CD14-positive monocyte (primary cell): ENCODE results near the gene C16orf74. TPM values are rescaled to one million over a fixed set of nuclear protein-coding genes. Genes with fewer than 3 reads are reported as not detected.

Experiments
- DNase-seq, 3 donors: peaks; one replicate each; pipeline ENCODE4 v3.0.0-alpha.2; 2011 to 2022
- H2AFZ ChIP-seq: 2 replicates; pipeline ENCODE4 v1.6.0; 2012; ENCODE audit warnings: mild to moderate bottlenecking, low read depth, low read length, inconsistent platforms; ENCODE audit not compliant: insufficient read depth, poor library complexity, severe bottlenecking
- H3K27ac ChIP-seq, 2 donors: 1 replicate in 1 of 2; 2 replicates in 1 of 2; pipeline ENCODE4 v1.5.1; 2012 to 2013; ENCODE audit warnings: low read length in 2 of 2, control low read depth in 1 of 2, inconsistent platforms in 1 of 2, low read depth in 1 of 2, mild to moderate bottlenecking in 1 of 2
- H3K27me3 ChIP-seq, 2 donors: one replicate each; pipeline versions ENCODE4 v1.6.0 to v1.6.1; 2011 to 2013; ENCODE audit warnings: low read length in 2 of 2; ENCODE audit not compliant: control insufficient read depth in 2 of 2, insufficient read depth in 2 of 2
- H3K36me3 ChIP-seq, 2 donors: replicated peaks in 1 of 2; 1 replicate in 1 of 2; 2 replicates in 1 of 2; pipeline versions ENCODE4 v1.5.1 to v1.6.1; 2012 to 2013; ENCODE audit warnings: low read length in 2 of 2, control low read depth in 1 of 2, inconsistent platforms in 1 of 2, mild to moderate bottlenecking in 1 of 2; ENCODE audit not compliant: insufficient read depth in 2 of 2, control insufficient read depth in 1 of 2
- H3K4me1 ChIP-seq, 2 donors: 1 replicate in 1 of 2; 2 replicates in 1 of 2; pipeline versions ENCODE4 v1.5.1 to v1.6.1; 2012 to 2013; ENCODE audit warnings: low read length in 2 of 2, control low read depth in 1 of 2, inconsistent platforms in 1 of 2, mild to moderate bottlenecking in 1 of 2, moderate library complexity in 1 of 2; ENCODE audit not compliant: insufficient read depth in 2 of 2, control insufficient read depth in 1 of 2
- H3K4me2 ChIP-seq: replicated peaks from 2 replicates; pipeline ENCODE3; 2012; ENCODE audit warnings: low read length, moderate library complexity, mild to moderate bottlenecking; ENCODE audit not compliant: poor library complexity, severe bottlenecking; ENCODE audit errors: extremely low read depth
- H3K4me3 ChIP-seq, 3 experiments: fragments of 200-600 bp in 1 of 3; sonication (generic) in 1 of 3; replicated peaks in 1 of 3; 1 replicate in 2 of 3; 2 replicates in 1 of 3; pipeline ENCODE4 v1.5.1; 2011 to 2013; ENCODE audit warnings: low read length in 3 of 3, mild to moderate bottlenecking in 3 of 3, control low read depth in 2 of 3, low read depth in 2 of 3, inconsistent platforms in 1 of 3, moderate library complexity in 1 of 3
- H3K79me2 ChIP-seq: 2 replicates; pipeline ENCODE4 v1.6.0; 2012; ENCODE audit warnings: mild to moderate bottlenecking, control low read depth, inconsistent platforms, low read length, moderate library complexity; ENCODE audit not compliant: insufficient read depth
- H3K9ac ChIP-seq: 2 replicates; pipeline ENCODE4 v1.6.0; 2017; ENCODE audit warnings: low read length, mild to moderate bottlenecking; ENCODE audit not compliant: insufficient read depth, poor library complexity, severe bottlenecking
- H3K9me3 ChIP-seq, 2 donors: replicated peaks in 1 of 2; 1 replicate in 1 of 2; 2 replicates in 1 of 2; pipeline versions ENCODE4 v1.5.1 to v1.6.1; 2012 to 2013; ENCODE audit warnings: low read length in 2 of 2, control low read depth in 1 of 2; ENCODE audit not compliant: control insufficient read depth in 1 of 2, insufficient read depth in 1 of 2
- H4K20me1 ChIP-seq: 2 replicates; pipeline ENCODE4 v1.6.0; 2012; ENCODE audit warnings: mild to moderate bottlenecking, low read length, control low read depth, moderate library complexity; ENCODE audit not compliant: insufficient read depth
- H3K27ac Mint-ChIP-seq, 7 donors: one replicate each; pipeline ENCODE4 v1.8.0; 2020; ENCODE audit warnings: mild to moderate bottlenecking in 7 of 7, mixed read lengths in 7 of 7, moderate library complexity in 6 of 7, inconsistent platforms in 2 of 7
- H3K27me3 Mint-ChIP-seq, 3 donors: one replicate each; pipeline ENCODE4 v1.8.0; 2021 to 2022; ENCODE audit warnings: low read depth in 3 of 3, mild to moderate bottlenecking in 3 of 3, mixed read lengths in 3 of 3, moderate library complexity in 3 of 3, inconsistent platforms in 1 of 3
- H3K36me3 Mint-ChIP-seq, 2 donors: one replicate each; pipeline ENCODE4 v1.8.0; 2020; ENCODE audit warnings: mixed read lengths in 2 of 2, inconsistent platforms in 1 of 2, mild to moderate bottlenecking in 1 of 2
- H3K4me1 Mint-ChIP-seq: one replicate; pipeline ENCODE4 v1.8.0; 2020; ENCODE audit warnings: mild to moderate bottlenecking, mixed read lengths
- H3K4me3 Mint-ChIP-seq, 2 donors: one replicate each; pipeline ENCODE4 v1.8.0; 2020; ENCODE audit warnings: mild to moderate bottlenecking in 2 of 2, mixed read lengths in 2 of 2, moderate library complexity in 1 of 2
- H3K9me3 Mint-ChIP-seq, 7 donors: one replicate each; pipeline ENCODE4 v1.8.0; 2020 to 2022; ENCODE audit warnings: mixed read lengths in 7 of 7, mild to moderate bottlenecking in 6 of 7, moderate library complexity in 6 of 7, inconsistent platforms in 2 of 7
- WGBS: methylation state at CpG from one replicate; pipeline ENCODE4 v1.1.5; 2013; ENCODE audit warnings: missing lambda C conversion rate; ENCODE audit not compliant: insufficient coverage; 5-methylcytosine and 5-hydroxymethylcytosine counted together
- intact Hi-C, 2 donors: fragments of 100-400 bp; cut with micrococcal nuclease; formaldehyde crosslinking; loops; one replicate each; pipeline versions ENCODE4 v1.15.0 to v1.15.1; 2023
- polyA plus RNA-seq, 3 donors: library from polyadenylated mRNA; depleted of rRNA in 1 of 3; unstranded in 2 of 3; stranded (reverse) in 1 of 3; fragments of 300-500 nt in 2 of 3; fragments of >200 nt in 1 of 3; fragmentation: Illumina TruSeq in 2 of 3; gene quantifications; 1 replicate in 2 of 3; 2 replicates in 1 of 3; pipeline ENCODE4 v1.2.3, GENCODE V29; 2012 to 2021
- TF ChIP-seq, protein P1 (sequence below): fragments of 200-600 bp; IDR thresholded peaks from one replicate; pipeline ENCODE4 v1.8.0; 2022; ENCODE audit warnings: antibody characterized with exemption, mild to moderate bottlenecking

The C16orf74 gene
- polyA plus RNA-seq, 3 donors: 11.3 to 26.6 (median 24.1) TPM

DNA sequence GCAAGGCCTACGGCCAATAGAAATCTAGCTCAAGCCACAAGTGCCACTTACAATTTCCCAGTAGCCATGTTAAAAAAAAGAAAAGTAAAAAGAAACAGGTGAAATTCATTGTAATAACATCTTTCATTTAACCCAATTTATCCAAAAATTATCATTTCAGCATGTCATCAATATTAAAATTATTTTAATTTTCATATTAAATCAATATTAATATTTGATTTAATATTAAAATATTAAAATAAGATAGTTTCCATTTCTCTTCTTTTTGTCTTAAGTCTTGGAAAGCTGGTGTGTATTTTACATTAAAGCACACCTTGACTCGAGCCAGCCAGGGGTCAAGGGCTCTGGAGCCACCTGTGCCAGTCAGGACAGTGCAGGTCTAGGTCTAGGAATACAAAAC lies 12.7 kb upstream of the C16orf74 start:
- 100% methylated on average over 1 of the region's 2 CpGs for WGBS
- no peak overlapping the region for H3K4me3 ChIP-seq
- H3K4me1 Mint-ChIP-seq: peaks cover 65% of the 10 kb centered on the region
- no peak overlapping the region for H3K4me2 ChIP-seq
- peaks cover 0 to 6% (median 2%) of the 10 kb centered on the region in 7 donors for H3K9me3 Mint-ChIP-seq
- TF ChIP-seq, protein P1, sequence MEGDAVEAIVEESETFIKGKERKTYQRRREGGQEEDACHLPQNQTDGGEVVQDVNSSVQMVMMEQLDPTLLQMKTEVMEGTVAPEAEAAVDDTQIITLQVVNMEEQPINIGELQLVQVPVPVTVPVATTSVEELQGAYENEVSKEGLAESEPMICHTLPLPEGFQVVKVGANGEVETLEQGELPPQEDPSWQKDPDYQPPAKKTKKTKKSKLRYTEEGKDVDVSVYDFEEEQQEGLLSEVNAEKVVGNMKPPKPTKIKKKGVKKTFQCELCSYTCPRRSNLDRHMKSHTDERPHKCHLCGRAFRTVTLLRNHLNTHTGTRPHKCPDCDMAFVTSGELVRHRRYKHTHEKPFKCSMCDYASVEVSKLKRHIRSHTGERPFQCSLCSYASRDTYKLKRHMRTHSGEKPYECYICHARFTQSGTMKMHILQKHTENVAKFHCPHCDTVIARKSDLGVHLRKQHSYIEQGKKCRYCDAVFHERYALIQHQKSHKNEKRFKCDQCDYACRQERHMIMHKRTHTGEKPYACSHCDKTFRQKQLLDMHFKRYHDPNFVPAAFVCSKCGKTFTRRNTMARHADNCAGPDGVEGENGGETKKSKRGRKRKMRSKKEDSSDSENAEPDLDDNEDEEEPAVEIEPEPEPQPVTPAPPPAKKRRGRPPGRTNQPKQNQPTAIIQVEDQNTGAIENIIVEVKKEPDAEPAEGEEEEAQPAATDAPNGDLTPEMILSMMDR: no peak
- no peak overlapping the region for H3K27ac ChIP-seq
- H4K20me1 ChIP-seq: no peaks in the 10 kb centered on the region
- H2AFZ ChIP-seq: no peak overlapping the region
- H3K27me3 Mint-ChIP-seq: peaks cover 9 to 18% (median 11%) of the 10 kb centered on the region in 3 donors
- no peaks in the 10 kb centered on the region for H3K36me3 Mint-ChIP-seq
- no peaks in the 10 kb centered on the region for H3K79me2 ChIP-seq
- no peak overlapping the region for H3K27ac Mint-ChIP-seq
- no peaks in the 10 kb centered on the region for H3K9me3 ChIP-seq
- DNase-seq: no peak
- H3K4me3 Mint-ChIP-seq: no peak overlapping the region
- H3K36me3 ChIP-seq: no peaks in the 10 kb centered on the region
- no peak overlapping the region for H3K9ac ChIP-seq
- intact Hi-C loops: loop anchor here in 1 of 2 donors (2.0 kb wide), 1 partner anchor 47 kb away; no protein-coding TSS in a partner anchor
- H3K4me1 ChIP-seq: peaks cover 57 to 68% of the 10 kb centered on the region in 2 donors
- no peaks in the 10 kb centered on the region for H3K27me3 ChIP-seq

GRCh38 chr16:85762970-85763369 lies 12.1 kb upstream of the C16orf74 start:
- no peaks in the 10 kb centered on the region for H3K36me3 Mint-ChIP-seq
- WGBS: 95% methylated on average over 12 of the region's 12 CpGs
- Histone ChIP-seq H3K27ac (no peak overlapping the region), H3K27me3 (no peaks in the 10 kb centered on the region), H3K4me1 (peaks cover 64 to 72% of the 10 kb centered on the region in 2 donors), H3K4me2 (no peak overlapping the region), H3K9ac (no peak overlapping the region), H2AFZ (no peak overlapping the region), H3K36me3 (no peaks in the 10 kb centered on the region), H3K79me2 (no peaks in the 10 kb centered on the region), H3K4me3 (peak overlapping the region in 1 of 3 experiments; percentile 59), H3K9me3 (no peaks in the 10 kb centered on the region), H4K20me1 (no peaks in the 10 kb centered on the region)
- no peak for DNase-seq
- no peak overlapping the region for H3K27ac Mint-ChIP-seq
- intact Hi-C loops: no loop called here
- TF ChIP-seq, protein P1: no peak
- peaks cover 6 to 18% (median 11%) of the 10 kb centered on the region in 3 donors for H3K27me3 Mint-ChIP-seq
- H3K4me3 Mint-ChIP-seq: no peak overlapping the region
- H3K9me3 Mint-ChIP-seq: peaks cover 0 to 6% (median 2%) of the 10 kb centered on the region in 7 donors
- H3K4me1 Mint-ChIP-seq: peaks cover 68% of the 10 kb centered on the region
